Gastroesophageal sphincter (tissue), 3 donors: ENCODE data around the gene SYT3.

Source experiments
- POLR2A ChIP-seq, 2 donors: fragments of 450-650 bp; IDR thresholded peaks; one replicate each; pipeline ENCODE4 v1.6.1; 2017; ENCODE audit warnings: antibody characterized with exemption in 2 of 2, mild to moderate bottlenecking in 2 of 2, moderate library complexity in 1 of 2
- POLR2AphosphoS5 ChIP-seq: sonication (generic); formaldehyde crosslinking; IDR thresholded peaks from one replicate; pipeline ENCODE4 v1.6.1; 2017; ENCODE audit warnings: antibody characterized with exemption
- TF ChIP-seq, protein P1 (sequence below), 4 experiments: fragments of 200-600 bp in 2 of 4; fragments of 450-650 bp in 2 of 4; sonication (generic) in 1 of 4; IDR thresholded peaks; one replicate each; pipeline ENCODE4 v1.5.1; 2017 to 2019; ENCODE audit warnings: antibody characterized with exemption in 4 of 4, mild to moderate bottlenecking in 2 of 4, moderate library complexity in 2 of 4

GRCh38 chr19:50602496-50602895, 37.2 kb downstream of the SYT3 start:
- TF ChIP-seq, protein P1, sequence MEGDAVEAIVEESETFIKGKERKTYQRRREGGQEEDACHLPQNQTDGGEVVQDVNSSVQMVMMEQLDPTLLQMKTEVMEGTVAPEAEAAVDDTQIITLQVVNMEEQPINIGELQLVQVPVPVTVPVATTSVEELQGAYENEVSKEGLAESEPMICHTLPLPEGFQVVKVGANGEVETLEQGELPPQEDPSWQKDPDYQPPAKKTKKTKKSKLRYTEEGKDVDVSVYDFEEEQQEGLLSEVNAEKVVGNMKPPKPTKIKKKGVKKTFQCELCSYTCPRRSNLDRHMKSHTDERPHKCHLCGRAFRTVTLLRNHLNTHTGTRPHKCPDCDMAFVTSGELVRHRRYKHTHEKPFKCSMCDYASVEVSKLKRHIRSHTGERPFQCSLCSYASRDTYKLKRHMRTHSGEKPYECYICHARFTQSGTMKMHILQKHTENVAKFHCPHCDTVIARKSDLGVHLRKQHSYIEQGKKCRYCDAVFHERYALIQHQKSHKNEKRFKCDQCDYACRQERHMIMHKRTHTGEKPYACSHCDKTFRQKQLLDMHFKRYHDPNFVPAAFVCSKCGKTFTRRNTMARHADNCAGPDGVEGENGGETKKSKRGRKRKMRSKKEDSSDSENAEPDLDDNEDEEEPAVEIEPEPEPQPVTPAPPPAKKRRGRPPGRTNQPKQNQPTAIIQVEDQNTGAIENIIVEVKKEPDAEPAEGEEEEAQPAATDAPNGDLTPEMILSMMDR (IDR thresholded peaks at IDR 0.05) = no peak
- no peak for TF ChIP-seq POLR2AphosphoS5
- TF ChIP-seq POLR2A (IDR thresholded peaks at IDR 0.05) = no peak
